ENCODE measurements around the gene KIF12. TPM values are rescaled to one million over a fixed set of nuclear protein-coding genes. Genes with fewer than 3 reads are reported as not detected.
"Not testable (repeated sequence)": the region's sequence is repeated elsewhere in the genome, so short reads cannot be mapped to it uniquely, and the experiment has no call there.

KIF12 gene
- total RNA-seq, 1 donor from 2014 or later, result not detected

DNA sequence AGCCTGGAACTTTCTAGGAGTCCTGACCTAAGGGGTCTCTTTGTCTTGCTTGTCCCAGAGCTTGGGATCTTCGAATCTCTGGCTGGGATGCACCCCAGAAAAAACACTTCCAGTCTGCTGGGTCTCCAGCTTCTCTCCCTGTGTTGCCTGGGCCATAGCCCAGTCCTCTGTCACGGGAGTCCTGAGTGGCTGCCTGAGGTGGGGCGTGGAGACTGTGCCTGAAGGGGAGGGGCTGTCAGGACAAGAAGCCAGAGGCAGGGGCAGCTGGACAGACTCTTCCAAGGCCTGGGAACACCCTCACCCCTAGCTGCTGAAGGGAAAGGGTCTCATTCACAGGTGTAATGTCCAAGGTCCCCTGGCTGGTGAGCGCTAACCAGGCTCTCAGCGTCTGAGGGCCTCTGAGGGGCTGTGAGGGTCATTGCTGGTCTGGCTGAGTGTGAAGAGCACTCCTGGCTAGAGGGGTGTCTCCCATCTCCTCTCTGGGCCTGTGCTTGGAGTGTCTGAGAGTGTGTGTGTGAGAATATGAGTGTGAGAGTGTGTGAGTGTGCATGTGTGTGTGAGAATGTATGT lies 35.8 kb upstream of the KIF12 start:
- intact Hi-C loops (cut with DNase I), result no loop called here
- H3K9me3 ChIP-seq, result no peaks in the 10 kb centered on the region
- no peaks in the 10 kb centered on the region for H3K4me1 ChIP-seq
- H3K27me3 ChIP-seq, result no peaks in the 10 kb centered on the region
- H3K36me3 ChIP-seq, result no peaks in the 10 kb centered on the region
- no peak overlapping the region for H3K27ac ChIP-seq
- H3K4me3 ChIP-seq, result no peak overlapping the region
- TF ChIP-seq POLR2AphosphoS5 (IDR thresholded peaks at IDR 0.05; ENCODE audit: insufficient read depth in 1 of 2, low read depth in 1 of 2), result no peak
- no peak for TF ChIP-seq POLR2A (IDR thresholded peaks at IDR 0.05)
- TF ChIP-seq CTCF (IDR thresholded peaks at IDR 0.05), result no peak
- no peak for DNase-seq (ENCODE audit: extremely low spot score in 2 of 2)

GRCh38 chr9:114132550-114132918 lies 33.4 kb upstream of the KIF12 start:
- H3K4me1 ChIP-seq, result no peaks in the 10 kb centered on the region
- H3K4me3 ChIP-seq, result no peak overlapping the region
- intact Hi-C loops (cut with DNase I), result no loop called here
- no peaks in the 10 kb centered on the region for H3K9me3 ChIP-seq
- TF ChIP-seq CTCF (IDR thresholded peaks at IDR 0.05), result no peak
- TF ChIP-seq POLR2A (IDR thresholded peaks at IDR 0.05), result no peak
- no peak for TF ChIP-seq POLR2AphosphoS5 (IDR thresholded peaks at IDR 0.05; ENCODE audit: insufficient read depth in 1 of 2, low read depth in 1 of 2)
- DNase-seq (ENCODE audit: extremely low spot score in 2 of 2), result no peak
- no peak overlapping the region for H3K27ac ChIP-seq
- H3K36me3 ChIP-seq, result no peaks in the 10 kb centered on the region
- no peaks in the 10 kb centered on the region for H3K27me3 ChIP-seq

GRCh38 chr9:114131808-114132549 lies 32.9 kb upstream of the KIF12 start:
- Histone ChIP-seq H3K9me3 (no peaks in the 10 kb centered on the region), H3K27ac (no peak overlapping the region), H3K27me3 (no peaks in the 10 kb centered on the region), H3K4me3 (no peak overlapping the region), H3K36me3 (no peaks in the 10 kb centered on the region), H3K4me1 (no peaks in the 10 kb centered on the region)
- no peak for DNase-seq (ENCODE audit: extremely low spot score in 2 of 2)
- intact Hi-C loops (cut with DNase I), result no loop called here
- no peak for TF ChIP-seq POLR2A (IDR thresholded peaks at IDR 0.05)
- TF ChIP-seq POLR2AphosphoS5 (IDR thresholded peaks at IDR 0.05; ENCODE audit: insufficient read depth in 1 of 2, low read depth in 1 of 2), result no peak
- TF ChIP-seq CTCF (IDR thresholded peaks at IDR 0.05), result no peak

GRCh38 chr9:114130624-114131277 lies 31.7 kb upstream of the KIF12 start:
- Histone ChIP-seq H3K9me3 (no peaks in the 10 kb centered on the region), H3K36me3 (no peaks in the 10 kb centered on the region), H3K4me3 (no peak overlapping the region), H3K27ac (no peak overlapping the region), H3K27me3 (no peaks in the 10 kb centered on the region), H3K4me1 (no peaks in the 10 kb centered on the region)
- intact Hi-C loops (cut with DNase I), result no loop called here
- TF ChIP-seq POLR2AphosphoS5 (IDR thresholded peaks at IDR 0.05; ENCODE audit: insufficient read depth in 1 of 2, low read depth in 1 of 2) (no peak), CTCF (IDR thresholded peaks at IDR 0.05) (no peak), POLR2A (IDR thresholded peaks at IDR 0.05) (no peak)
- DNase-seq (ENCODE audit: extremely low spot score in 2 of 2), result no peak

DNA sequence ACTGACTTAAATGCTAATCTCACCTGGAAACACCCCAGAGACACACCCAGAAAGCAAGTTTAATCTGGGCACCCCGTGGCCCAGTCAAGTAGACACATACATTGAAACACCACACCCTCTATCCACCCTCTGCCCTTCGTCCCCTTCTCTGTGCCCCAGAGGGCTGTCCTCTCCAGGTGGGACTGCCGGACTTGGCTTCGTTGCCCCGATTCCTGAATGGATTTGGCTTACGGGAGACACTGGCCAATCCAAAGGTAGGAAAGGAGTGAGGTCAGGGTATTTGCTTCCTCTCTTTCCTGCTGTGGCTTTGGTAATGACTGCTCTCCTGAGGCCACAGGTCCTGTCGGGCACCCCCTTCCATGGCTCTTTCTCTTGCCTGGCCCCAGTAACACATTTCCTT lies 31.0 kb upstream of the KIF12 start:
- no peak for DNase-seq (ENCODE audit: extremely low spot score in 2 of 2)
- Histone ChIP-seq H3K9me3 (no peaks in the 10 kb centered on the region), H3K27ac (no peak overlapping the region), H3K27me3 (no peaks in the 10 kb centered on the region), H3K4me3 (no peak overlapping the region), H3K36me3 (no peaks in the 10 kb centered on the region), H3K4me1 (no peaks in the 10 kb centered on the region)
- intact Hi-C loops (cut with DNase I), result no loop called here
- TF ChIP-seq POLR2AphosphoS5 (IDR thresholded peaks at IDR 0.05; ENCODE audit: insufficient read depth in 1 of 2, low read depth in 1 of 2) (no peak), CTCF (IDR thresholded peaks at IDR 0.05) (no peak), POLR2A (IDR thresholded peaks at IDR 0.05) (no peak)

DNA sequence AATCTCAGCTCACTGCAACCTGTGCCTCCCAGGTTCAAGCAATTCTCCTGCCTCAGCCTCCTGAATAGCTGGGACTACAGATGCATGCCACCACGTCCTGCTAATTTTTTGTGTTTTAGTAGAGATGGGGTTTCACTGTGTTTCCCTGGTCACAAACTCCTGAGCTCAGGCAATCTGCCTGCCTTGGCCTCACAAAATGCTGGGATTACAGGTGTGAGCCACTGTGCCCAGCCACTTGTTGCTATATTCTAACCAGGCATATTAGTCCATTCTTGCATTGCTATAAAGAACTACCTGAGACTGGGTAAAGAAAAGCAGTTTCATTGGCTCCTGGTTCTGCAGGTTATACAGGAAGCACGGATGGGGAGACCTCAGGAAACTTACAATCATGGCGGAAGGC lies 29.7 kb upstream of the KIF12 start:
- H3K36me3 ChIP-seq; H3K27ac ChIP-seq; H3K4me3 ChIP-seq; H3K9me3 ChIP-seq; H3K4me1 ChIP-seq; H3K27me3 ChIP-seq; DNase-seq (ENCODE audit: extremely low spot score in 2 of 2); intact Hi-C loops (cut with DNase I): not testable (repeated sequence)
